Measurements from ENCODE around the gene OSBPL1A.

Gene OSBPL1A

GRCh38 chr18:24112874-24113615 lies 284.6 kb downstream of the OSBPL1A start:
- DNase-seq: no peak

- no peak for DNase-seq
Observed at GRCh38 chr18:24112464-24112863, 285.2 kb downstream of the OSBPL1A start.
